Occipital lobe (tissue), 2 donors: Measurements from ENCODE around the gene ARHGEF4. TPM values are rescaled to one million over a fixed set of nuclear protein-coding genes. Genes with fewer than 3 reads are reported as not detected.
"Not testable (repeated sequence)": the region's sequence is repeated elsewhere in the genome, so short reads cannot be mapped to it uniquely, and the experiment has no call there.

Experiments used
- DNase-seq: peaks from one replicate; lab custom pipeline; 2025; lab: John Stamatoyannopoulos, UW
- total RNA-seq: library from RNA; depleted of rRNA; stranded (reverse); fragments of >200 nt; gene quantifications from one replicate; pipeline ENCODE4 v1.2.3, GENCODE V29; 2014

Gene ARHGEF4
- total RNA-seq, 1 donor from 2014 or later = 38.7 TPM

GRCh38 chr2:131050896-131051295 lies 214.2 kb downstream of the ARHGEF4 start:
- no peak for DNase-seq

- no peak for DNase-seq
These were observed 216.1 kb downstream of the ARHGEF4 start for GRCh38 chr2:131052741-131053263.

GRCh38 chr2:131054488-131054887 lies 217.8 kb downstream of the ARHGEF4 start:
- DNase-seq = no peak

- DNase-seq = no peak
These were observed 218.7 kb downstream of the ARHGEF4 start for GRCh38 chr2:131055169-131056065.

- peak; percentile 29 for DNase-seq
These were observed 219.7 kb downstream of the ARHGEF4 start for GRCh38 chr2:131056204-131056931.

- no peak for DNase-seq
These were observed 220.2 kb downstream of the ARHGEF4 start for GRCh38 chr2:131056932-131057287.

GRCh38 chr2:131058214-131058843 lies 221.6 kb downstream of the ARHGEF4 start:
- no peak for DNase-seq

GRCh38 chr2:131058920-131059319 lies 222.2 kb downstream of the ARHGEF4 start:
- DNase-seq = peak; percentile 45

- DNase-seq = no peak
These were observed 227.0 kb downstream of the ARHGEF4 start for GRCh38 chr2:131063501-131064283.

- DNase-seq = no peak
These were observed 228.1 kb downstream of the ARHGEF4 start for GRCh38 chr2:131064589-131065512.

- no peak for DNase-seq
These were observed 230.9 kb downstream of the ARHGEF4 start for GRCh38 chr2:131067465-131068125.

GRCh38 chr2:131068172-131068571 lies 231.5 kb downstream of the ARHGEF4 start:
- not testable (repeated sequence) for DNase-seq

GRCh38 chr2:131075578-131075977 lies 238.9 kb downstream of the ARHGEF4 start:
- not testable (repeated sequence) for DNase-seq

GRCh38 chr2:131076707-131077106 lies 240.0 kb downstream of the ARHGEF4 start:
- no peak for DNase-seq

GRCh38 chr2:131077182-131077846 lies 240.6 kb downstream of the ARHGEF4 start:
- no peak for DNase-seq

- no peak for DNase-seq
These were observed 241.3 kb downstream of the ARHGEF4 start for GRCh38 chr2:131077966-131078365.

GRCh38 chr2:131079931-131080330 lies 243.2 kb downstream of the ARHGEF4 start:
- not testable (repeated sequence) for DNase-seq

GRCh38 chr2:131081190-131081589 lies 244.5 kb downstream of the ARHGEF4 start:
- DNase-seq = no peak

- DNase-seq = no peak
These were observed 248.9 kb downstream of the ARHGEF4 start for GRCh38 chr2:131085646-131086045.
